Dermis lymphatic vessel endothelial cell (primary cell): ENCODE measurements around the gene SLC25A11. TPM values are rescaled to one million over a fixed set of nuclear protein-coding genes. Genes with fewer than 3 reads are reported as not detected.

Experiments used
- total RNA-seq: library from RNA; depleted of rRNA; stranded (reverse); fragments of >200 nt; gene quantifications from 2 replicates; pipeline ENCODE4 v1.2.1, GENCODE V29; 2014

The SLC25A11 gene
- total RNA-seq, result 45.4 and 50.1 TPM in 2 replicates

DNA sequence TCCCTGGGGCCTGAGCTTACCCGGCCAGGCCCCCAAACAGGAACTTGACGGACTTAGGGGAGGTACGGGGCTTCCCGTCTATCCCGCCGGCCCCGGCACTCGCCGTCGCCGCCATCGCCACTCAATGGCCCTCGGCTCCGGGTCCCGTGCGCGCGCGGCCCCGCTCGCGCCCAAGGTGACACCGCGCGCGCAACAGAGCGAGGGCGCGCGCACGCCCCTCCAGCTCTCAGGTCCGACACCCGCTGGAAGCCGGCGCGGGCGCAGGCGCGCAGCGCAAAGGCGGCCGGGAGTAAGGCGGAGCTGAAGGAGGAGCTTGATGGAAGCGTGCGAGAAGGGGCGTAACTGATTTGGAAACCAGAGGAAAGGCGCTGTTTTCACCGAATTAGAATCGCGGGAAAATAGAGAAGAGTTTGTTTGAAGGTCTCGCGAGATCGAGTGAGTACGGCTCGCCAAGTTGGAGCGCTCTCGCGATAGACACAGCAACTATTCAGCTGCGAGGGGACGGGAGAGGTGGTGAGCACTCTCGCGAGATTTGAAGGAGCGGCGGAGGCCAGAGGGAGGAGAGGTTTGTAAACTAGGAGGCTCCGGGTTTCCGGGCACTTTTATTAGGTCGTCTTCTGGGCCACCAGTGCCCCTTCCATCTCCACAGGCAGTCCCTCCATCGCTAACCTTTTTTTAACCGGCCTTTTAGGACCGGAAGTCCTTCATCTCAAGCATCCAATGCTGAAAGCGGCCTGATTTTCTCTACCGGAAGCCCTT, at the start of gene SLC25A11, which contains the start of gene RNF167:
Gene SLC25A11 (minus strand): TSS at position 251 of the 759 bp plus-strand sequence. CDS start 136 bp downstream, at position 115.
Gene RNF167 (plus strand): TSS at position 473 of the 759 bp plus-strand sequence. CDS start 642 bp downstream, outside the sequence.

GRCh38 chr17:4986951-4987766, 47.3 kb upstream of the SLC25A11 start, which contains the start of gene CAMTA2:
Gene CAMTA2 (minus strand): TSS chr17:4987675. CDS start chr17:4986222, 1,453 bp downstream.

GRCh38 chr17:4967539-4968485, 28.0 kb upstream of the SLC25A11 start, which contains the start of gene SPAG7:
Gene SPAG7 (minus strand): TSS chr17:4967817. CDS start chr17:4967804, 13 bp downstream.

DNA sequence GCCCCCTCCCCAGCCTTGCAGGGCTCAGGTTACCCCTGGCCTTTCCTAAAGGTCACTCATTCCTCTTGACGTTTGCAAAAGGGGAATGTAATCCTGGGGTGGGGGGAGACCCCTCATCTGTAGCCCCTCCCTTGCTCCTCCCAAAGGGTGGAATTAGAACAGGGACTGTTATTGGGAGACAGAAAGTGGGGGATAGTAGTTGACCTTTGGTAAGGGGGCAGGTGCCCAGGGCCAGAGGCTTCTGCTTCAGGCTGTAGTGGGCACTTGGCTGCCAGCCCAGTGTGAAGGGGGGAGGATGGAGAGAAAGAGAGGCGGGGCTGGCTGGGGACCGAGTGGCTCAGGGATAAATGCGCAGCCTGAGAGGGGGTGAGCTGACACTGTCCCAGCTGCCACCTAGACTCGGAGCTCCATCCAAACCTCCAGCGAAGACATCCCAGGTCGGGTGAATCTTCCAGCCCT, 10.9 kb upstream of the SLC25A11 start, which contains the start of gene ENO3:
Gene ENO3 (plus strand): TSS at position 374 of the 459 bp plus-strand sequence. CDS start 711 bp downstream, outside the sequence.

DNA sequence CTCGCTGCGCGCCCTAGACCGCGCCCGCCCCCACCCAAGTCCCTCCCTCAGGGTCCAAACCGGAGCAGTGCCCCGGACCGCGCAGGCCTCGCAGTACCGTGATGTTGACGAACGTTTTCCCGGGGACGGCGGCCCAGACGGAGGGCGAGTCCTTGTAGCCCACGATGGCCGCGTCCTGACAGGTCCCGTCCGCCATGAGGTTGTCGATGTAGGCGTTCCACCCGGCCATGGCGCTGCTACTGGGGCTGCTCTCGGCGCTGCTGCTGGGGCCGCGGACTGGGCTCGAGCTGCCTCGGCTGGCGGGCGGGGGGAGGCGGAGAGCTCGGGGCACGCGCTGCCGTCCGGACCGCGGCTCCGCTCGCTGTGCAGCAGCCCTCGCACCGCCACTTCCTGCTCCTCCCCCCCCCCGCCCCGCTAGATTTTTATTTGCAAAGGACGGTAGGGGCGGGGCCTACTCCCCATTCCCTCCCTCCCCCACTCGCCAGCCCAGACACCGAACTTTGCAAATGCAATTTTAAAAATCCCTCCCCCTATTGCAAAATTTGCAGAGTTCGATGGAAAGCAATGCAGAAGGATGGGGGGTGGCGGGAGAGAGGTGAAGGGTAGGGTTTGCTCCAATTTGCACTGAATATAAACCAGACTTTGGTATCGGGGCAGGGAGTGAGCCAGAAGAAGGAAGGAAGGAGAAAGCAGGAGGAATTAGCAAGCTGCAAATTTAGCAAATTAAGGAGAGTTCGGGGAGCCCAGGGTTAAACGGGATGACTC, 8.5 kb upstream of the SLC25A11 start, which contains the start of gene PFN1:
Gene PFN1 (minus strand): TSS at position 365 of the 765 bp plus-strand sequence. CDS start 136 bp downstream, at position 229.

DNA sequence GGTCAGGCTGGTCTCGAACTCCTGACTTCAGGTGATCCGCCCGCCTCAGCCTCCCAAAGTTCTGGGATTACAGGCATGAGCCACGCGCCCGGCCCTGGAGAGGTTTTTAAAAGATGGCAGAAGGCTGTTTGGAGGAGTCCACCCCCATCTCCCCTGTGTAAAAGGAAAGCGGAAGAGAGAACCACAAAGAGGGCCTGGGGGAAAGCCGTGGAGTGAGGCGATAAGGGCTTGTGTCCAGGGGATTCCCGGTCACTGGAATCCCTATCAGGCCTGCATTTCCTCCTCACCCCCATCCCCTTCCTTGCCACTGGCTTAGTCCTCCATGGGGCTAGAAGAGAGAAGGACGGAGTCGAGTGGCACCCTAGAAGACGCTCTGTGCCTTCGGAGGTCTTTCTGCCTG, 7.9 kb downstream of the SLC25A11 start, which contains the start of gene GP1BA:
Gene GP1BA (plus strand): TSS at position 315 of the 400 bp plus-strand sequence. CDS start 328 bp downstream, outside the sequence.

GRCh38 chr17:4903051-4903818, 36.6 kb downstream of the SLC25A11 start, which contains the start of gene CHRNE:
Gene CHRNE (minus strand): TSS chr17:4903098. CDS start chr17:4903063, 35 bp downstream.

DNA sequence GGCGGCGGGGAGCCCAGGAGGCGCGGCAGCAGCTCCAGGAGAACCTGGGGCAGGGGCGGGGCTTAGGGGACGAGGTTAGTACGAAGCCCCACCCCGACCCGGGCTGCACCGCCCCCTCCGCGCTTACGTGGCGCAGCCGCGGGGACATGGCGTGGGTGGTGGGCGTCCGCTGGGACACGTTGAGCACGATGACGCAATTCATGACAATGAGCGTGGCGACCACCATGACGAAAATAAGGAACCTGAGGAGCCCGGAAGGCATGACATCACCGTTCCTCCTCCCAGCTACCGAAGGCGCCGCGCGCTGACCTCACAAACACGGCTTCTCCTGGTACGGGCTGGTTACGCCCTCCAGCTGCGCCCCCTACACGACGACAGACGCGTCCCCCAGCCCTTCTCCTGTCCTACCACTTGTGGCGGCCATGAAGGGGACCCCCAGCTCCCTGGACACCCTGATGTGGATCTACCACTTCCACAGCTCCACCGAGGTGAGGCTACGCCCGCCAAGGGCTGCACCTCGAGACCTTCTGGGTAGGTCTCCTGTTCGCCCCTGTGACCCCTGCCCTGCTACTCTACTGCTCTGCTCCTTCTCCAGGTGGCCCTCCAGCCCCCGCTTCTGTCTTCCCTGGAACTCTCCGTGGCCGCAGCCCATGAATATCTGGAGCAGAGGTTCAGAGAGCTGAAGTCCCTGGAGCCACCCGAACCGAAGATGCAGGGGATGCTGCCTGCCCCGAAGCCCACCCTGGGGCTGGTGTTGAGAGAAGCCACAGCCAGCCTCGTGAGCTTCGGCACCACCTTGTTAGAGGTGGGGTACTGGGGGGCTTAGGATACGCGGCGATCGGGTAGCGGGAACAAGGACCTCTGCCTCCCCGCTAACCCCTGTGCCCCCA, 40.3 kb downstream of the SLC25A11 start, which contains the start of gene C17orf107:
Gene C17orf107 (plus strand): TSS at position 196 of the 890 bp plus-strand sequence. CDS start 227 bp downstream, at position 423.

Other genes with a start within 250 kb of the SLC25A11 start
- 7.7 and 10.3 TPM in 2 replicates for gene PELP1, start 235.9 kb downstream of the SLC25A11 start, total RNA-seq
- 7.5 and 9.0 TPM in 2 replicates for gene ARRB2, start 229.4 kb downstream of the SLC25A11 start, total RNA-seq
- gene MED11, start 208.6 kb downstream of the SLC25A11 start, total RNA-seq, result 9.5 and 11.9 TPM in 2 replicates
- under 0.01 and 0.11 TPM in 2 replicates for gene ZMYND15, start 200.2 kb downstream of the SLC25A11 start, total RNA-seq
- gene CXCL16, start 200.1 kb downstream of the SLC25A11 start, total RNA-seq, result 0.54 and 0.77 TPM in 2 replicates
- gene TM4SF5, start 168.2 kb downstream of the SLC25A11 start, total RNA-seq, result not detected in 2 replicates
- 0.22 and 0.95 TPM in 2 replicates for gene VMO1, start 153.7 kb downstream of the SLC25A11 start, total RNA-seq
- gene GLTPD2, start 151.1 kb downstream of the SLC25A11 start, total RNA-seq, result not detected in 2 replicates
- 164 and 200 TPM in 2 replicates for gene PSMB6, start 143.9 kb downstream of the SLC25A11 start, total RNA-seq
- gene PLD2, start 132.9 kb downstream of the SLC25A11 start, total RNA-seq, result 26.3 and 35.3 TPM in 2 replicates
- gene MINK1, start 106.7 kb downstream of the SLC25A11 start, total RNA-seq, result 25.5 and 31.3 TPM in 2 replicates
- 0.77 and 1.1 TPM in 2 replicates for gene C17orf107, start 40.5 kb downstream of the SLC25A11 start, total RNA-seq
- 0.86 and 5.7 TPM in 2 replicates for gene CHRNE, start 36.9 kb downstream of the SLC25A11 start, total RNA-seq
- gene GP1BA, start 7.8 kb downstream of the SLC25A11 start, total RNA-seq, result not detected in 2 replicates
- gene RNF167, start 222 bp upstream of the SLC25A11 start, total RNA-seq, result 11.5 and 12.6 TPM in 2 replicates
- gene PFN1, start 8.5 kb upstream of the SLC25A11 start, total RNA-seq, result 304 and 331 TPM in 2 replicates
- gene ENO3, start 11.1 kb upstream of the SLC25A11 start, total RNA-seq, result 2.2 and 2.3 TPM in 2 replicates
- 53.2 and 56.7 TPM in 2 replicates for gene SPAG7, start 27.8 kb upstream of the SLC25A11 start, total RNA-seq
- 3.0 and 3.9 TPM in 2 replicates for gene CAMTA2, start 47.6 kb upstream of the SLC25A11 start, total RNA-seq
- gene INCA1, start 57.5 kb upstream of the SLC25A11 start, total RNA-seq, result 0.52 and 0.54 TPM in 2 replicates
- gene KIF1C, start 57.9 kb upstream of the SLC25A11 start, total RNA-seq, result 75.5 and 89.6 TPM in 2 replicates
- under 0.01 and 0.17 TPM in 2 replicates for gene SLC52A1, start 95.4 kb upstream of the SLC25A11 start, total RNA-seq
- gene ZFP3, start 138.4 kb upstream of the SLC25A11 start, total RNA-seq, result 0.65 and 1.6 TPM in 2 replicates
- gene ZNF232, start 171.8 kb upstream of the SLC25A11 start, total RNA-seq, result 4.1 and 4.9 TPM in 2 replicates
- not detected in 2 replicates for gene USP6, start 176.0 kb upstream of the SLC25A11 start, total RNA-seq